DND-41 (cell line): ENCODE data around the gene AFF4.

Experiments
- CTCF ChIP-seq: IDR thresholded peaks from 2 replicates; pipeline ENCODE4 v1.5.1; 2012; ENCODE audit warnings: borderline replicate concordance, low read length, moderate library complexity, mild to moderate bottlenecking; ENCODE audit not compliant: poor library complexity, severe bottlenecking; ENCODE audit errors: extremely low read depth
- EZH2 ChIP-seq: IDR thresholded peaks from 3 replicates; pipeline ENCODE4 v1.6.1; 2012; ENCODE audit warnings: borderline replicate concordance, low read depth, mild to moderate bottlenecking, moderate library complexity, low read length, inconsistent platforms; ENCODE audit not compliant: severe bottlenecking

DNA sequence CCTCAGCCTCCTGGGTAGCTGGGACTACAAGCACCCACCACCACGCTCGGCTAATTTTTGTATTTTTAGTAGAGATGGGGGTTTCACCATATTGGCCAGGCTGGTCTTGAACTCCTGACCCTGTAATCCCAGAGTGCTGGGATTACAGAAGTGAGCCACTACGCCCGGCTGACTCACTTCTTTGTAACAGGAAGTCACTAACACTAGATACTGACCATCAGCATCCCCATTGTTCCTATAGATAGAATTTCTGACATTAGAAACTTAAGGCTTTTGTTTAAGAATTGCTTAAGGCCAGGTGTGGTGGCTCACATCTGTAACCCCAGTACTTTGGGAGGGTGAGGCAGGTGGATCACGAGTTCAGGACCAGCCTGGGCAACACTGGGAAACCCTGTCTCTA is 47.8 kb downstream of the AFF4 start:
- TF ChIP-seq CTCF = no peak
- no peak for TF ChIP-seq EZH2
